Endothelial cell of coronary artery (primary cell): ENCODE measurements around the gene MAB21L1. TPM values are rescaled to one million over a fixed set of nuclear protein-coding genes. Genes with fewer than 3 reads are reported as not detected.

ENCODE experiments used
- total RNA-seq: library from RNA; depleted of rRNA; stranded (reverse); fragments of >200 nt; gene quantifications from 2 replicates; pipeline ENCODE4 v1.2.3, GENCODE V29; 2014

Gene MAB21L1
- not detected in 2 replicates for total RNA-seq

DNA sequence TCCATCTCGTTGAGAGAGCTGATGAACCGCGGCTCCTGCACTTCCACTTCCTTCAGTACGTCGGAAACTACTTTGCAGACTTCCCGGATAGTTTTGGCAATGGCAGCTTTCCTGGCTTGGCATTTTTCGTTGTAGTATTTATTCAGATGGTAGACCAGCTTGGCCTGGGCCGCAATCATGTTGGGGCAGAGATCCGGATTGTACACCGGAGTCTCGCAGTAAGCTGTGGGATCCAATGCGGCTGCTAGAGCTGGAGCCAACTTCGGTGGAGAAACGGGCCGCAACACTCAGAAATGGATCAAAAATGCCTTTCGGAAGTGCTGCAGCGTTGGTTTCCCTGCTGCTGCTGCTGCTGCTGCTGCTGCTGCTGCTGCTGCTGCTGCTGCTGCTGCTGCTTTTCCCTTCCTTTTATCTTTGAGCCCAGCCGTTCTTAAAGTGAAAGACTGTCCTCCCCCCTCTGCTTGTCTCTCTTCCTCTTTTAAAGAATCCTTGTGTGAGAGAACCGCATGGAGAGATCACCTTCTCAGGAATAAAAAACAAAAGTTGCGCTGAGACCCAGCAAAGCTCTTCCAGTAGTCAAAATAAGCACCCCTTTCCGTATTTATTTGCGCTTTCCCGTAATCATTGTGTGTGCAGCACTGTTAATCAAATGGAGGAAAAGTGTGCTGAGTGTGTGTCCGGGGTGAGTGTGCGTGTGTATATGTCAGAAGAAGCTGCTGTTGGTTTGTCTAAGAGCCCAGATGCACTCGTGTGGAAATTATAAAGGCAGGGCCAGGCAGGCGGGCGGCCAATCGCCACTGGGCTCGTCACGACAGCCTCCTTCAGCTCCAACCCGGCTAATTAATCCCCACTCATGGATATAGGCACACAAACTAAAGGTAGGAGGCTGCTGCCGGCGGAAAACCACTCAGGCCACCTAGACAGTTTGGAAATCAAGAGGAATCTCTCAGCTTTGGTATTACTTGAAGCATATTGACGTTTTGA lies at the start of gene MAB21L1:
MAB21L1 (minus strand) TSS at position 730 of the 984 bp plus-strand sequence; CDS start at position 179, 551 bp downstream.

